Measurements from ENCODE around the gene STEAP1B.

The STEAP1B gene

GRCh38 chr7:22429386-22429785 lies 70.6 kb downstream of the STEAP1B start:
- DNase-seq (ENCODE audit: low spot score), result no peak

GRCh38 chr7:22427855-22428254 lies 72.1 kb downstream of the STEAP1B start:
- peak; percentile 31 for DNase-seq (ENCODE audit: low spot score)

- no peak for DNase-seq (ENCODE audit: low spot score)
These were observed 72.9 kb downstream of the STEAP1B start for GRCh38 chr7:22427104-22427503.

GRCh38 chr7:22426463-22427094 lies 73.4 kb downstream of the STEAP1B start:
- DNase-seq (ENCODE audit: low spot score), result no peak

GRCh38 chr7:22425361-22425760 lies 74.6 kb downstream of the STEAP1B start:
- DNase-seq (ENCODE audit: low spot score), result no peak

GRCh38 chr7:22422831-22423615 lies 77.0 kb downstream of the STEAP1B start:
- no peak for DNase-seq (ENCODE audit: low spot score)

DNA sequence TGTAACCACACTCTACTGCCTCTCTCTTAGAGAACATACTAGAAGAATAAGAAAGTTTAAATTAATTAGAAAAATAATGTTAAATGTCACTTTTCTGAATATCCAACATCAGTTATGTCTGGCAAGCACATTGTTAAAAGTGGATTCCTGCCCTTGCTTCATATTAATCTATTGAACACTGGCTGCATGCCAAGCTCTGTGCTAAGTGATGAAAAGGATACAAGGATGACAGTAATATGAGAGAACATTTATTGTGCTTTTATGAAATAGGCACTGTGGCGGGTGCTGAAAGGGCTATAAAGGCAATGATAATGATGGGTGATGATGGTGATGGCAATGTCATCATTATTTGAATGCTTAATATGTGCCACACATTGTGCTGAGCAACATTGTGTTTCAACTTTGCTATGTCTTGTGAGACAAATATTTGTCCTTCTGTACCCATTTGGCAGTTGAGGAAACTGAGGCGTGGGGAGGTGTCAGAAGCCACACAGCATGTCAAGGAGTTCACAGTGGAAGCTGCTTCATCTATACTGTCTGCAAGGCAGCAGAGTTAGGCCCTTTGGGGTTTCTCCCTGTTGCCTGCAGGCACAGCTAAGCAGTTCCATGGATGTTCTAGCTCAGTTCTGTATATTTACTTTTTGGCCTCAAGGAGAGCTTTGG lies 78.9 kb downstream of the STEAP1B start:
- no peak for DNase-seq (ENCODE audit: low spot score)

DNA sequence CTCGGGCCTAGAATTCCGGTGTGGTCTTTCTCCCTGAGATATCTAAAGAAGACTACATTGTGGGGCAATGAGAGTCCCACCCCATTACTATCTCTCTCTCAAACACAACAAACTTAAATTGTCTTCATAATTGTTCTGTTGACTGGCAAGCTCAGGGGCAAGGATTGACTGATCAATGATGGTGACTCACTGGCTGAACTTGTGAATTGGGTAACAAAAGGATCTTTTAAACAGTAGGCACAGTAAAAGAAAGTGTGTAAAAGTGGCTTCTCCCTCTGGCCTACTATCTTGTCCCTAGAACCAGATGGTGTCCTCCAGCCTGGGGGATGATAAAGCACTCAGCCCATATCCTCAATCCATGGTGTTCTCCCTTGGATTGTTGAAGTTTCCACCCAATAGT lies 80.0 kb downstream of the STEAP1B start:
- no peak for DNase-seq (ENCODE audit: low spot score)

DNA sequence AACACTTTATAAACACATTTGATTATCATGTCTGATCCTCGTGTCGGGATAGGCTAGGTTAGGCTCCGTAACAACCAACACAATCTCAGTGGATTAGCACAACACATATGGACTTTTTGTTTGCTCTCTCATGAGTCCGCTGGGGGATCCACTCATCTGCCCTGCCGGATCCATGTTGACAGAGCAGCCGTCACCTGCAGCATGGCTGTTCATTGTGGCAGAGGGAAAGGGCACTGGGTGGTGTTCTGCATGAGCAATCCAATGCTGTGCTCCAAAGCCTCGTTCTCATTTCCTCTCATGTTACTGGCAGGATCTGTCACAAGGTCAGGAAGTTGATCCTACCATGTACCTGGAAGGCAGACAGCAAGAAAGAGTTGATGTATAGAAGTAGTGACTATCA lies 80.5 kb downstream of the STEAP1B start:
- DNase-seq (ENCODE audit: low spot score), result no peak

- DNase-seq (ENCODE audit: low spot score), result no peak
These were observed 81.5 kb downstream of the STEAP1B start for GRCh38 chr7:22418251-22419046.

GRCh38 chr7:22417841-22418240 lies 82.1 kb downstream of the STEAP1B start:
- no peak for DNase-seq (ENCODE audit: low spot score)

DNA sequence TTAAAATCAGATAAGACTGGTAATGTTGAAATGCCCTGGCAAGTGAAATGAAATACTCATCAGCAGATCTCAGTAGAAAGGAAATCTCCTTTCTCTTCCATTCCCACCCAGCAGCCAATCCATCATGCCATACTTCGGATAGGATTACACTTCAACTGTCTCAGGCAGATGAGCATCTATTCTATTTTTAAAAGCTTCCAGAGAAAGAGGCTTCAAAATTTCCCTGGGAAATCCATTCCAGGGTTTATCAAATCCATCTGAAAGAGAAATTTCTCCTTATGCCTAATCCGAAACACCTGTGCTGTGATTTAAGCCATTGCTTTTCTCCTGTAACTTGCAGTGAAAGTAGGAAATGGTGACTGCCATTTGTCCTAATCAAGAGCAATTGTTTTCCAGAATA lies 82.6 kb downstream of the STEAP1B start:
- DNase-seq (ENCODE audit: low spot score), result no peak

GRCh38 chr7:22414424-22414823 lies 85.6 kb downstream of the STEAP1B start:
- DNase-seq (ENCODE audit: low spot score), result no peak

GRCh38 chr7:22413211-22413610 lies 86.8 kb downstream of the STEAP1B start:
- DNase-seq (ENCODE audit: low spot score), result no peak

GRCh38 chr7:22411977-22412693 lies 87.9 kb downstream of the STEAP1B start:
- no peak for DNase-seq (ENCODE audit: low spot score)

- no peak for DNase-seq (ENCODE audit: low spot score)
These were observed 93.3 kb downstream of the STEAP1B start for GRCh38 chr7:22406715-22407114.

GRCh38 chr7:22404421-22405023 lies 95.5 kb downstream of the STEAP1B start:
- no peak for DNase-seq (ENCODE audit: low spot score)

DNA sequence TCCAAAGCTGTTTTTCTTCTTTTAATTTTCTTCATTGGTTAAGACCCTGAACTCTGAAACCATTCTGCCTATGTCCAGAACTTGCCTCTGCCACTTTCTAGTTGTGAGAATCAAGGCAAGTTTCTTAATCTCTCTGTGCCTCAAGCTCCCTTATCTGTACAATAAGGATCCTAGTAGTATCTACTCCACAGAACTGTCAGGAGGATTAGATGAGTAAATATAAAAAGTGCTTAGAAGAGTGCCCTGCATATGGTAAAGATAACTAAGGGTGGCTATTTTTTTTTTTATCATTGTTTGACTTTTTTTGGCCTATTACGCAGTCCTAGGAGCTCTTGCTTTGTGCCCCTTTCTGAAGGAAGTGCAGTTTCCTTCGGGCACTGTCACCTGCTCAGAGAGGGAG lies 96.6 kb downstream of the STEAP1B start:
- no peak for DNase-seq (ENCODE audit: low spot score)

DNA sequence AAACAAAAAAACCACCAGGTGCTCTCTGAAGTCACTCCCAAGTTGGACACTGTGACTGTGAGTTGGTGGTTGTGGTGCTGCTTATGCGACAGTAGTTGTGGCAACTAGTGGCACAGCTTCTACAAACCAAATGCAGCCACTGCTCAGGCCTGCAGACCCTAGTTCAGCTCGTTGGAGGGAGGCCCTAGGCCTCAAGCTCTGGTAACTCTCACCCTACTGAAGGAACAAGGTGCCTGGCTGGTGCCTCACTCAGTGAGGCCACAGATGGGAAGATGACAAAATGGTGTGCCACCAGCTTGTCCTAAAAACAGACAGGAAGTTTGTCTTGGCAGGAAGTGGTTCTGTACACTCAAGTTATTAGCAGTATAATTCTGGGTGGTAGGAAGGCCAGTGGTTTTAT lies 97.7 kb downstream of the STEAP1B start:
- no peak for DNase-seq (ENCODE audit: low spot score)

DNA sequence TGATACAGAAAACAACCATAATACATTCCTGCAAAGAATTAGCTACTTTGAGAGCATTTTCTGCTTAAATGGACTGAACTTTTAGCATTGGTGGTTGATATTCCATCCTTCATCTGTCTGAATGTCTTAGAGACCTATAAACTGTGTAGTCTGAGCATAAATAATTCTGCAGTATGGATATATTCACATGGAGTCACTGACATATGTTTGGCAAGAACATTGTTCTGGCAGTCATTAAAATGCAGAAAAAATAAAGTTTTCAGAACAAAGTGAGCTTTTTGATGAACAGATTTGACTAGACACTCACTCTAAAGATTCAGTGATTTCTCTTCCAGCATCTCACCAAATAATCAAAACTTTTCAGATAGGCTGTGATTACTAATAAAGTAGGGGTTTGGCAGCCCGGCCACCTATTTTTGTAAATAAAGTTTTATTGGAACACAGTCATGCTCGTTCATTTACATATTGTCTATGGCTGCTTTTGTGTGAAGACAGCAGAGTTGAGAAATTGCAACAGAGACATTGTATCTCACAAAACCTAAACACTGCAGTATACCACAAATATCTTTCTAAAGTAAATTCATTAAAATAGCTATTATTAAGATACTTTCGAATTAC lies 98.9 kb downstream of the STEAP1B start:
- DNase-seq (ENCODE audit: low spot score), result no peak
